GM11168 (cell line): ENCODE results near the gene PRKG2.
"Not testable (repeated sequence)": the region's sequence is repeated elsewhere in the genome, so short reads cannot be mapped to it uniquely, and the experiment has no call there.

Experiments
- in situ Hi-C: fragments of 300-500 bp; cut with MboI; formaldehyde crosslinking; loops from one replicate; pipeline ENCODE4 v1.12.0; 2022; ENCODE audit warnings: low sequenced_read_pairs; ENCODE audit not compliant: unreplicated experiment

Gene PRKG2

DNA sequence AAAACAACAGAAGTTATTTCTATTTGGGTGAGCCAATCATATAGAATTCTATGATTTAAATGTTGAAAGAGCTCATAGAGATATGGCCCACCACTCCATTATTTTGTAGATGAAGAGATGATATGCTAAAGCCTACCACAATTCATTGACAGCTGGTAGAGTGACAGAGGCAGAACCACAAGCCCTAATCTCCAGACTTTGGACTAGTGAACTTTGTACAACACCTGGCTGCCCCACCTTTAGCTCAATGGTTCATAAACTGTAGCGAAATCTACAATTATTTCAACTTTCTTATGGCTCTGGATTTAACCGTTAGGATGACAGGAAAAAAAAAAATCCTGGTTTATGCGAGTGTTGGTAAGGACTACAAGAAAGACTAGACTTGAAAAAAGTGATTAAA is 50.9 kb downstream of the PRKG2 start:
- in situ Hi-C loops, result no loop called here

DNA sequence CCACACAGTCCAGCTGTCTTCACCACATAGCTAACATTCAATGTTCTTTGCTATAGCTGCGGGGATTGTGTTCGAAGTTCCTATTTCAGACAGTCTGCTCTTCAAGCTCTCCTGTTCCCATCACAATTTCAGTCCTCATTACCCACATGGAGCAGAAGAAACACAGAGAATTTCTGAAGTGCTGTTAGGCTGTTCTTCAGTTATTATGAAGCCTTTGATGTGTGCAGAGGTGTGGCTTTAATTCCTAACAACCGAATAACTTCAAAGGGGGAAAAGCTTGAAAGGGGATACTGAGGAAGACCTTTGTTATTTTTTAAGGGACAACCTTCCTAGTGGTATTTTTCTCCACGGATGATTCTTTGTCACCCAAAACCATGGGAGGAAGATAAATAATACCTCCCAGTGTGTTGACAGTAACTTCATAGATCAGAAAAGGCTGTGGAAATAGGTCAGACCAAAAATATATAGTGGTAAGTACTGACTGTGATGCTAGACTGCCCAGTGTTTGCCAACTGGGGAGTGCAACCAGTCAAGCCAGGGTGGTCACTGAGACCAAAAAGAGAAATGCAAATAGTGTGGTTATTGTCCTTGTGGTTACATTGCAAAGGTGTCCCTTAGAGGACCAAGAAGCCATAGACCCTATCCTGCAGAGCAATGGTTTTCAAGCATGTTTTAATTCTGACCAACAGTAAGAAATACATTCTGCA is 52.1 kb downstream of the PRKG2 start:
- in situ Hi-C loops, result no loop called here

DNA sequence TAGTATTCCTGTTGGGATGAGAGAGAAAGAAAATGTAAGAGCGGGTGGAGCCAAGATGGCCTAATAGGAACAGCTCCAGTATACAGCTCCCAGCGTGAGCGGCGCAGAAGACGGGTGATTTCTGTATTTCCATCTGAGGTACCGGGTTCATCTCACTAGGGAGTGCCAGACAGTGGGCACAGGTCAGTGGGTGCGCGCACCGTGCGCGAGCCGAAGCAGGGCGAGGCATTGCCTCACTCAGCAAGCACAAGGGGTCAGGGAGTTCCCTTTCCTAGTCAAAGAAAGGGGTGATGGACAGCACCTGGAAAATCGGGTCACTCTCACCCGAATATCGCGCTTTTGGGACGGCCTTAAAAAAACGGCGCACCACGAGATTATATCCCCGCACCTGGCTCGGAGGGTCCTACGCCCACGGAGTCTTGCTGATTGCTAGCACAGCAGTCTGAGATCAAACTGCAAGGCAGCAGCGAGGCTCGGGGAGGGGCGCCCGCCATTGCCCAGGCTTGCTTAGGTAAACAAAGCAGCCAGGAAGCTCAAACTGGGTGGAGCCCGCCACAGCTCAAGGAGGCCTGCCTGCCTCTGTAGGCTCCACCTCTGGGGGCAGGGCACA is 61.2 kb downstream of the PRKG2 start:
- in situ Hi-C loops, result not testable (repeated sequence)

DNA sequence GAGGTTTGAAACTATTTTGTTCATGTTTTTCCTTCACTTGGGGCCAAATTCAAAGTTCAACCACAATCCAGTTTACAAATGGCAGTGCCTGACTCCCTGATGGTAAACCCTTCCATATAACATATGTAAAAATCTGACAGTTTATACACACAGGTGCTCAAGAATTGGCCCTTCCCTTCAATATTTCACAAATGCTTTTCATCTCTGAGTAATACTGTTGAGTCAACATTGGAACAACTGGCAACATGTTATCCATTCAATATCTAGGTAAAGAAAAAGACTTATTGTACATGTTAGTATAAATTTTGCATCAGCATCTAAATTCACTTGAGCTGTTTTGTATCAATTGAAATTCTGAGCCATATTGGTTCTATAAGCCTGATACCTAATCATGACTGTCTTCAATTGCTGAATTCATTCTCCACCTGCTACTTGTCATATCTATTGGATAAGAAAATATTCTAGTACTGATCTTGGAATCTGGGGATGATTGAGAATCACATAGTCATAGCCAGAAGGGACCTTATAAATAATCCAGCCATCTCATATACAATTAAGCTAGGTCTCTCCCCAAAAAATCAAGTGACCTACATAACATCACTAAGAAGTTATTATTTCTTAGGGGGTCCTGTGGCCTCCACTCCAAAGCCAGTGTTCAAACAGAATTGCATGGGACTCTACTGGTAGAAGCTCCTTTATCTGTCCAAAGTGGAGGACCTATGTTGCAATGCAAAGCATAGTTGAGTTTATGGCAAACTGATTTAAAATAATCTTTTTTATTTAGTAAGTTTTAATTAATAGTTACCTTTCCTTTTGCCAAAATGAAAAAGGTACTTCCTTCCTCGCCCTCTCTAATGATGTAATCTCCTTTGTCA is 61.9 kb downstream of the PRKG2 start:
- in situ Hi-C loops, result no loop called here

DNA sequence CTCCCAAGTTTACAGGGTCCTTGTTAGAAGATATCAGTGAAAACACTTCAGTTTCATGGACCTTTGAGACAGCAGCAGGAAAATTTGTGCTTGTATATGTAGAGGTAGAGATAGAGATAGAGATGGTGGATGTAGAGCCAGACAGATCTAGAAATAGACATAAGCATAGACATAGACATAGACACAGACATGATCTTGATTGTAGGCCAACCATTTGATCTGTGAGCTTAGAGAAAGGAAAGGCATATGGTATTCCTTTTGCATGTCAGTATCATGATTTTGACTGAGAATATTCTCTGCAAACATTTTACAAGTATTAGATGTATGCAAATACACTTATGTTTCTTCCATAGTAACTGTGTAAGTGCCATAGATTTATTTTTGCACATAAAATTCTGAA is 65.0 kb downstream of the PRKG2 start:
- in situ Hi-C loops, result no loop called here

DNA sequence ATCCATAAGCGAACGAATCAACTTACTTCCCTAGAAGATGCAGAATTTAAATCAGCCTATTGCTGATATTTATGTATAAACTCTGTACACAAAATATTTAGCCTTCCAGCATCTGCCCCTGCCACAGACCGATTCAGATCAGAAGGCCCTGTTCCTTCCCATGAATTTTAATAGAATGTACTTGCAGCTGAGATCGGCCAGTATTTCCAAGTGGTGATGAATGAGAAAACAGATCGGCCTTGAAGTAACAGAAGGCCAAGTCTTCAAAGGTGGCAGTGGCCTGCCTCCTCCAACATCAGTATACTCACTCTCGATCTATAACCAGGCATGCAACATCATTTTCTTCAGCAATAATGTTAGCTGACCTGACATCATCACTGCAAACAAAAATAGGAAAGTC is 66.4 kb downstream of the PRKG2 start:
- in situ Hi-C loops, result no loop called here

DNA sequence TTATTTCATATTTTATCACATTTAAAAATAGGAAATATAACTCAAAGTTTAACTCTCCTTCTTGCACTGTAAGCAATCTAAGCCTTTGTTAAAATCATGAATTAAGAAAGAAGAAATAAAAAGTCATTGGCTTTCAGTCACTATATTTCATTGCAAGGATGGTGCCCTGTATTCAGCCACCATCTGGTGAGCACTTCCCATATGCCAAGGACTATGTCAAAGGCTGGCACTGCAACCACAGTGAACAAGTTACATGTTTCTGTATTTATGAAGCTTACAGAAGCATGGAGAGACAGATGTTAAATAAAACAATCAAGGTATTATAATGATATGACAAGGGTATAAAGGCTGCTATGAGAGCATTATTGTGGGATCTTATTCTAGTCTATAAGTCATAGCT is 68.6 kb downstream of the PRKG2 start:
- in situ Hi-C loops, result no loop called here

DNA sequence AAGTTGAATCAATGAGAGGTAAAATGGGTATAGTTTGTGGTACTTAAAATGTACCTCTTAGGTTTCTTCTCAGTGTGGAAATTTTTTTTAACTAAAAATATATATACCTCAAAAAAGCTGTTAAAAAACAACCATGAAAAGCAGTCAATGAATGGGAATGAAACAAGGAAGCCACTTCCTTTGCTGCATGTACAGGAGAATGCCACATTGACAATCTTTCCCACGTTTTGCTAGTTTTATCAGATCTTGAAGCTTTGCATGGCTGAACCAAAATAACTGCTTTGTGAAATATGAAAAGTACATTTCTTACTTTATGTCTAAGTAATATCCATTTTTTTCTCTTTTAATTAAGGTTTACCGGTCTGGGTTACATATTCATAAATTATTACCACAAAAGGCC is 71.8 kb downstream of the PRKG2 start:
- in situ Hi-C loops, result no loop called here

DNA sequence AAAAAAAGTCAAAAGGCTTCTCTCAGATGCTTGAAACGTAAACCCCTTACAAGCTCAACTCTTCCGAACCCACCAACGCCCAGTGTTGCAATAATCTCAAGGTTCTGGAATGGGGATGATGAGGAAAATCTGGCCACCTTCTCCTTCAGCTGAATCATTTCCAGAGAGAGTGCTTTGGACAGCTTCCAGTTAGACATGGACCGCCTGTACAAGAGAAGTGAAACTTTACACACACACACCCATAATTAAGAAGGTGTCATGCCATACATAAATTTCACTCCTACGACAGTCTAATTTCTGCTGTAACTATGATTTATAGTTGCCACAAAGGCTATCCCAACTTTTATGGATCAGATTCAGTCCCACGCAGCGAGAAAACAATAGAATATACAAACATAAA is 72.3 kb downstream of the PRKG2 start:
- in situ Hi-C loops, result no loop called here

DNA sequence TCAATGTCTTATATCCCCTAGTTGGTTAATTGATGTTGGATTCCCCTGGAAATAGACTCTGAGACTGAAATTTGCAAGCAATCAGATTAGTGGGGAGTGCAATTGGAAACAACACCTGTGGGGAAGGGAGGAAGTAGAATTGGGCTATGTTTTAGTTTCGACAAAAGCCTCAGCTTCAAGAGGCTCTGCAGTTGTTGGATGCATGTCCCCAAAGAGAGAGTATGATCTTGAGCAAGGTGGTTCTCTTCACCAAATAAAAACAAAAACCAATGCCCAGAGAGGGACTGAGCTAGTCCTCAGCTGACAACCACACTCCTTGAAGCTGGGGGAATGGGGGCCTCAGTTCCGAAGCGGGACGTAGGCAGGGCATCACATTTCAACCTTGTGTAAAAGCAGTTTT is 77.1 kb downstream of the PRKG2 start:
- in situ Hi-C loops, result no loop called here

DNA sequence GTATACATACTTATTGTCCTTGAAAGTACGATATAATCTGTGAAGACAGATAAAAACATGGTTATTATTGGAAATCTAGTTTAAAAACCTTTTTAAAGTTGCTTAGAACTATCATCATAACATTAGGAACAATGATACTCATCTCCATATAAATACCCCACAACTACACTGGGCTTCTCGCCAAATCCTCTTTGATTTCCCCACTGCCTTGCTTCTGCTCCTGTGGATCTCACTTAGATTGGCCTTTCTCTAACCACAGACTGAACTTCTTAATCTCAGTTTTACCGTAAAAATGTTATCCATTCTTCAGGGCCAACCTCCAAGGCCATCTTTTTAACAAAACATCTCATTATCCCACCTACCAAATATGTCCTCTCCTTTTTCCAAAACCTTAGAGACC is 77.6 kb downstream of the PRKG2 start:
- in situ Hi-C loops, result no loop called here

DNA sequence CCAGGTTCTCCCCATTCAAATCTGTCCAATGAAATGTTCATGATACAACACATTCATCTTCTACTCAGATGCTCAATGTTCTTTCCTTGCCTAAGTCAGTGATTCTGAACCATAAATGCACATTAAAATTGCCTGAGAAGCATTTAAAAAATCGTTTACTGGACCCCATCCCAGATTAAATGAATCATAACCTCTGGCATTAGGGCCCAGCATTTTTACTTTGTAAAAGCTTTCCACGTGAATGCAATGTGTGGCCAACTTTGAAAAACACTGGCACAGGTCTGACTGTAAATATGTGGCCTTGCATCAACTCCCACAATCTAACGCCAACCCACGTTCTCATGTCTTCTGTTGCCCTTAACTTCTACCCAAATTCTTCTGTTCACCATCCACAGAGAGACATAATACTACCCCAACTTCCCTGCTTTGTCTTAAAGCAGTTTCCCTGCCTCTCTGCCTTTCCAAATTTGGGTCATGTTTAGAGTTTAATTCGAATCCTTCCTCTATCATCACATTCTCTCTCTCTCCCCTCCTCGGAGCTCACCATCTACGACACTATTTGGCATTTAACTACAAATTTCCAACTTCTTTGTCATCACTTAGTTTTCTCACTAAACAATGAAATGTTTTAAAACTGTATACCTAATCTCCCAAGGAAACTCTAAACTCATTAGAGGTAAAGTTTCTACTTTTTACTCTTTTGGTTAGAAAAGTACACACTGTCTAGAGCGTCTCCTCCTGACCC is 78.7 kb downstream of the PRKG2 start:
- in situ Hi-C loops, result no loop called here

DNA sequence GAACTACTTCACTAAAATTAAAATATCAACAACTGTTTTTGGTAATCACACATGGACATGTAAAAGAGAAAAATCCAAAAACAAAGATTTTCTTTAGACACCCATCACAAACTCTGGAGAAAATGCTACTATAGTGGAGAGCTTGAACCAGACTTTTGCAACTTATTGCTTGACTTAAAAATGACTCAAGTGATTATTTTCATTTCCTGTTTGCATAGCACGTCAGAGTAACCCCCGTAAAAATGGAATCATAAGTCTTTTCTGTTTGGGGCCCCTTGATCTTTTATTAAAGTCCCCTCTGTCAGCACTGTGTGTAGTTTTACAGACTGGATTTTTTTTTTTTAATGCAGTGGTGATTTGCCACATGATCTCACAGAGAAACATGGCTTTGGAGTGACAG is 79.5 kb downstream of the PRKG2 start:
- in situ Hi-C loops, result no loop called here

DNA sequence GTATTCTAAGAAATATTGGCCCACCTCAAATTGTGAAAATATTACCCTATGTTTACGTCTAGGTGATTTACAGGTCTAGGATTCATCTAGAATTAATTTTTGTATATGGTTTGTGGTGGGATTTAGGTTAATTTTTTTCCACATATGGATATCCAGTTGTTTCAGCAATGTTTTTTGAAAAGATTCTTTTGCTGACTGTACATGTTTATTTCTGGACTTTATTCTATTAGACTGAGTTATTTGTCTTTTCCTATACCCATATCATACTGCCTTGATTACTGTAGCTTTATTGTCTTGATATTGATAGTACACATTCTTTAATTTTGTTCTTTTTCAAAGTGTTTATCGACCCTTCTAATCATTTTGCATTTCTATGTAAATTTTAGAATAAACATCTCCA is 83.5 kb downstream of the PRKG2 start:
- in situ Hi-C loops, result no loop called here

DNA sequence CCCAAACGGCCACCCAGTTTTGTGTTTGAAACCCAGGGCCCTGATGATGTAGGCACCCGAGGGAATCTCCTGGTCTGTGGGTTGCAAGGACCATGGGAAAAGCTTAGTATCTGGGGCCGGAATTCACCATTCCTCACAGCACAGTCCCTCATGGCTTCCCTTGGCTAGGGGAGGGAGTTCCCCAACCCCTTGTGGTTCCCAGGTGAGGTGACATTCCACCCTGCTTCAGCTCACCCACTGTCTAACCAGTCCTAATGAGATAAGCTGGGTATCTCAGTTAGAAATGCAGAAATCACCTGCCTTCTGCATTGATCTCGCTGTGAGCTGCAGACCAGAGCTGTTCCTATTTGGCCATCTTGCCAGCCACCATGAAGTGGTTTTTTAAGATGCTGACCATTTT is 84.0 kb downstream of the PRKG2 start:
- in situ Hi-C loops, result no loop called here

DNA sequence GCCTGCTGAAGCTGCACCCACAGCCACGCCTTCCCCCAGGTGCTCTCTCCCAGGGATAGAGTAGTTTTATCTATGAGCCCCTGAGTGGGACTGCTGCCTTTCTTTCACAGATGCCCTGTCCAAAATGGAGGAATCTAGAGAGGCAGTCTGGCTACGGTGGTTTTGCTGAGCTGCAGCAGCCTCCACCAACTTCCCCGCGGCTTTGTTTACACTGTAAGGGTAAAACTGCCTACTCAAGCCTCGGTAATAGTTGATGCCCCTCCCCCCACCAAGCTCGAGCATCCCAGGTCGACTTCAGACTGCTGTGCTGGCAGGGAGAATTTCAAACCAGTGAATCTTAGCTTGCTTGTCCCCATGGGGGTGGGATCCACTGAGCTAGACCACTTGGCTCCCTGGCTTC is 84.5 kb downstream of the PRKG2 start:
- in situ Hi-C loops, result no loop called here

DNA sequence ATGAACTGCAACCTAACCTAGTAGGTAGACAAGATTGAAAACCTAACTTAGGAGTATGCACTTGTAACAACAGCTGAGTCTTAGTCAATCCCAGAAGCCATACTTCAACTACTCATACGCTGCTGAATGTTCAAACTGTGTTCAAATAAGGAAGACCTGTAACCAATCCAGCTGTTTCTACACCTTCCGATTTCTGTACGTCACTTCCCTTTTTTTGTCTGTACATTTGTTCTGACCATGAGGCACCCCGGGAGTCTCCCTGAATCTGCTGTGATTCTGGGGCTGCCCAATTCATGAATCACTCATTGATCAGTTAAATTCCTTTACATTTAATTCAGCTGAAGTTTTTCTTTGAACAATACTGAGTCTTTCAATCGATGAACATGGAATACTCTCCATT is 95.0 kb downstream of the PRKG2 start:
- in situ Hi-C loops, result no loop called here

DNA sequence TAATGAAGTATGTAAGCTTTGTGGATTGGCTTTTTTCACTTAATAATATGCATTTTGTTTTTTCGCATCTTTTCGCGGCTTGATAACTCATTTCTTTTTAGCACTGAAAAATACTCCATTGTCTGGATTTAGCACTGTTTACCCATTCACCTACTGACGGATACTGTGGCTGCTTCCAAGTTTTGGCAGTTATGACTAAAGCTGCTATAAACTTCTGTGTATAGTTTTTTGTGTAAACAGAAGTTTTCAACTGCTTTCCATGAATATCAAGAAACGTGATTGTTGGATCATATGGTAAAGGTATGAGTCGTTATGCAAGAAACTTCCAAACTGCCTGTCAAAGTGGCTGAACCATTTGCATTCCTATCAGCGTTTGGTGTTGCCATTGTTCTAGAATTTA is 96.9 kb downstream of the PRKG2 start:
- in situ Hi-C loops, result no loop called here

DNA sequence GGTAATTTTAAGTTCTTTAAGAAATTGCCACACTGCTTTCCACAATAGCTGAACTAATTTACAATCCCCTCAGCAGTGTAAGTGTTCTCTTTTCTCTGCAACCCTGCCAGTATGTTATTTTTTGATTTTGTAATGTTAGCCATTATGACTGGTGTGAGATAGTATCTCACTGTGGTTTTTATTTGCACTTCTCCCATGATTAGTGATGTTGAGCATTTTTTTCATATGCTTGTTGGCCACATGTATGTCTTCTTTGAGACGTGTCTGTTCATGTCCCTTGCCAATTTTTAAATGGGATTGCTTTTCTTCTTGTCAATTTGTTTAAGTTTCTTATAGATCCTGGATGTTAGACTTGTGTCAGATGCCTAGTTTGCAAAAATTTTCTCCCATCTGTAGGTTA is 98.5 kb downstream of the PRKG2 start:
- in situ Hi-C loops, result no loop called here

DNA sequence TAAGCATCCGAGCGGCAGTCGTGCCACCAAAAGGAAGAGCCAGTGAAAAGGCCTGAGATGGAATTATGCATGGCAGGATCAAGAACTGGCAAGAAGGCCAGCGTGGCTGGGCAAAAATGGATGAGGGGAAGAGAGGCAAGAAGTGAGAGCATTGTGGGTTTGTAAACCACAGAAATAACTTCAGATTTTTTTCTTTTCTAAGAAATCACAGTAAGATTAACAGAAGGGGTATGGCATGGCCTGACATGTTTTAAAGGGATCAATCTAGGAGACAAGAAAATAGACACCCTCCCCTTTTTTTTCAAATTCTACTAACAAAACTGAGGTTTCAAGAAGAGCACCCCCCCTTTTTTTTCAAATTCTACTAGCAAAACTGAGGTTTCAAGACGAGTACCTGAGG is 102.0 kb downstream of the PRKG2 start:
- in situ Hi-C loops, result no loop called here

DNA sequence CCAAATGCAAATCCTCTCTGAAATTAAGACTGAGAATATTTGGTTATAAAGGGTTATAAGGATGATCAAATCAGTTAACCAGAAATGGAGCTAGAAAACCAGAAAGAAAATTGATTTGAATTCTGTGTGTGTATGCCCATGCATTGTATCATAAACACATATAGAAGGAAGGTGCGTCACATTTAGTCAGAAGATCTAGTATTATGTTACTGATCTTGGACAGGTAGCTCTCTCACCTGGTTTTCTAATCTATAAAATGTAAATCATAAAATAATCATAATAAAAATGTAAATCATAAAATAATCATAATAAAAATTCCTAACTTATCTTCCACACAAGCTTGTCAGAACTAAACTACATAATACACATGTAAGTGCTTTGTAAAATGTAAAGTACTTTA is 105.7 kb downstream of the PRKG2 start:
- in situ Hi-C loops, result no loop called here
